HG02885 (cell line): ENCODE results near the gene METTL23.
A peak's percentile ranks its signal among the peaks of the same experiment; 100 is the strongest.
"Not testable (repeated sequence)": the region's sequence is repeated elsewhere in the genome, so short reads cannot be mapped to it uniquely, and the experiment has no call there.

Experiments used
- ATAC-seq: cut with Tn5 transposase; IDR thresholded peaks from one replicate; pipeline ENCODE4 v1.9.1; 2021; ENCODE audit warnings: mild to moderate bottlenecking; ENCODE audit not compliant: unreplicated experiment, poor library complexity

METTL23 gene

GRCh38 chr17:76710863-76711611 is 15.6 kb upstream of the METTL23 start, which contains the start of gene MXRA7:
Gene MXRA7 (minus strand): TSS chr17:76710965. CDS start chr17:76710946, 19 bp downstream.
- no peak for ATAC-seq

DNA sequence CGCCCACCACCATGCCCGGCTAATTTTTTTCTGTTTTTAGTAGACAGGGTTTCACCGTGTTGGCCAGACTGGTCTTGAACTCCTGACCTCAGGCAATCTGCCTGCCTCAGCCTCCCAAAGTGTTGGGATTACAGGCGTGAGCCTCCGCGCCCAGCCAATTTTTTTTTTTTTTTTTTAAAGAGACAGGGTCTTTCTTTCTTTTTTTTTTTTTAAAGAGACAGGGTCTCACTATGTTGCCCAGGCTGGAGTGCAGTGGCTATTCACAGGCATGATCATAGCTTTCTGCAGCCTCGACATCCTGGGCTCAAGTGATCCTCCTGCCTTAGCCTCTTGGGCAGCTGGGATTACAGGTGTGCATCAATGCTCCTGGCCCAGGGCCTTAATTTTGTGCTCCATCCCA is 14.3 kb upstream of the METTL23 start:
- ATAC-seq, result not testable (repeated sequence)

- no peak for ATAC-seq
These were observed 12.9 kb upstream of the METTL23 start for GRCh38 chr17:76713765-76714164.

DNA sequence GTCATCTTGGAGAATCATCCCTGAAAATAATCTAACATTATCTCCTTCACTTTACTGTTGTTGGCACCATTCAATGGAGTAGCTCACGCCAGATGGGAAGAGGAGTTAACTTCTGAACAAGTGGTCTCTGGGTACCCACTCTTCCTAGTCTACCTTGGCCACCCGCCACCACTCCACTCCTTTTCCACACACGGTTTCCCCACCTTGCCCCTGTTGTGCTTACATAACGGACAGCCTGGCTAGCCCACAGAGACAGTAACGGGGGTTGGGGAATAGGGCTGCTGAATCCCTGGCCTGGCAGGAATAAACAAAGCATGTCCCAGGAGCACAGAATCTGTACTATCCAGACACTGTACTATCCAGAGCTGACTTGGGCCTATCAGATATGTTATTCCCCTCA is 12.3 kb upstream of the METTL23 start:
- ATAC-seq, result no peak

GRCh38 chr17:76714822-76715495 is 11.7 kb upstream of the METTL23 start:
- no peak for ATAC-seq

GRCh38 chr17:76715496-76715830 is 11.2 kb upstream of the METTL23 start:
- no peak for ATAC-seq

DNA sequence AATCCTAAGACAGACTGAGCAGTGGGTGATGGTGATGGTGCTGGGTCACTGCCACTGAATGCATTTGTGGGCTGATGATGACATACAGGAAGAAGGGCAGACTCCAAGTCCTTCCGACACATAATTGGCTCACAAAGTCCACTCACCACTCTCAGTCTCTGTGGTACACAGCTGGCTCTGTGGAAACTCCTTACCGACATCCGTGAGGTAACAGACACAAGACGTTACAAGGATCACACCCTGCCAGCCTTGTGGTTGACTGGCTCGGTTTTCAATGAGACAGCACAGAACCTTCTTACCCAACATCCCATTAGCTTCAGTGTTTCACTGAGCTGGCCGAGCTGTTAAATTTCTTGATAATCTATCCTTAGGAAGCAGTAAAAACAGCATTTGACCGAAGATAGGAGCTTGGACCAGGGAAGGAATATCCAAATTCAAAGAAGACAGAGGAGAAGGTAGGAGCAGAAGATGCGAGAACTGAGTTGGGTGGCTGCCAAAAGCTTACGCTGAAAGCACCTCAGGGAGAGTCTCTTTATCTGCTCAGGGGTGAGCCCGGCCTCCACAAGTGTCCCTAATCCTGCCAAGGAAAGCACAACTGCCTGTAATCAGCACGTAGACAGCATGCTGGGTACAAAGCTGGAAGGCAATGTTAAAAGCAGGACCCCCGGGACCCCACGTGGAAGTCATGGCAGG is 10.3 kb upstream of the METTL23 start:
- ATAC-seq, result no peak

- no peak for ATAC-seq
These were observed 9.8 kb upstream of the METTL23 start for GRCh38 chr17:76716839-76717215.

DNA sequence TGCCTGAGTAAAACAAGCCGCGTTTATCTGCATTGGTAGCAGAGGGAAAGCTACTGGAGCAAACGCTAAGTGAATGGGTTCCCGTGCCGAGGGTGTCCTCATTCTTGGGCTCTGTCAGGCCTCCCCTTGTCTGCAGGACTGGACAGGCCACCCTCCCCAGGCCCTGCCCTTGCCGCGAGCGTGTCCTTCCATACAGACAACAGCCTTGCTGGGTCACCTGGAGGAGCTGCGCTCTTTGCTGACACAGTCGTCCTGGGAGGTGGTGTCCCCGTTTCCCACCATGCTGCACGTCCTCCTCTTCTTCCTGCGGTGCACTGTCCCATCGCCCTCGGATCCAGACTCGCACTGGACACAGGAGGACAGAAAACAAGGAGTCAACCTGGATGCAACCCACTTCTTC is 8.1 kb upstream of the METTL23 start:
- ATAC-seq, result no peak

DNA sequence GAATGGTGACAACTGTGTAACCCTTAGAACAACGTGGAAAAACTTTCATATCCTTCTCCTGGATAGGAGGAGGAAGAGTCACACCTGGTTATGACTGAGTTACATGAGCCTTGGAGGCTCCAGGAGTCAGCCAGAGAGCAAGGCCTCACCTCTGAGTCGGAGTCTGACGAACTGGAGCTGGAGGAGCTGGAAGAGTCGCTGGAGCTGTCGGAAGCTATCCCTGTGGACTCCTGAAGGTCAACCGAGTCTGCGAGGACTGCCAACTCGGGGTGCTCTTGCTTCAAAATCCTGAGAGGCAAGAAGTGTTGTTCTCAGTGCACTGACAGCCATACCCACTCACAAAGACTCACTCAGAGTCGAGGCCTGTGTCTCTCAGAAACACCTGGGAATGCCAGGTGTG is 6.4 kb upstream of the METTL23 start:
- no peak for ATAC-seq

GRCh38 chr17:76720941-76721340 is 5.7 kb upstream of the METTL23 start:
- no peak for ATAC-seq

GRCh38 chr17:76721463-76721862 is 5.2 kb upstream of the METTL23 start:
- ATAC-seq, result no peak

DNA sequence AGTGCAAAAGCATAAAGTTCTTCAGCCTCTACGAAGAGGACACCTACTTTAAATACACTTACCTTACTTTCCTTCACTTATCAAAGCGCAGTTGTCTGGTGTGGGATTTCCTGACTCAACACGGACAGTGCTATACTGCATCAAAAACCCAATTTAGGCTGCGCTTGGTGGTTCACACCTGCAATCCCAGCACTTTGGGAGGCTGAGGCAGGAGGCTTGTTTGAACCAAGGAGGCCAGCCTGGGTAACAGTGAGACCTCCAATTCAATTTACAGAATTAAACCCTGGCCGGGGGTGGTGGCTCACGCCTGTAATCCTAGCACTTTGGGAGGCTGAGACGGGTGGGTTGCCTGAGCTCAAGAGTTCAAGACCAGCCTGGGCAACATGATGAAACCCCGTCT is 4.4 kb upstream of the METTL23 start:
- ATAC-seq, result no peak

DNA sequence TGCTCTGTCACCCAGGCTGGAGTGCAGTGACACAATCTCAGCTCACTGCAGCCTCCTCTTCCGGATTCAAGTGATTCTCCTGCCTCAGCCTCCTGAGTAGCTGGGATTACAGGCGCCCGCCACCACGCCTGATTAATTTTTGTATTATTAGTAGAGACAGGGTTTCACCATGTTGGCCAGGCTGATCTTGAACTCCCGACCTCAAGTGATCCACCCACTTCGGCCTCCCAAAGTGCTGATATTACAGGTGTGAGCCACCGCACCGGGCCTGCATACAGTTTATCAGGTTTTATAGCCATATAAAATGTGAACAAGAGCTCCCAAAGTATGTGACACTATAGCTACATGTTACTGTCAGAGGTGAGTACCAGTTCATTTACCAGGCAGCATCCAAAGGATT is 3.7 kb upstream of the METTL23 start:
- not testable (repeated sequence) for ATAC-seq

GRCh38 chr17:76723812-76724211 is 2.8 kb upstream of the METTL23 start:
- no peak for ATAC-seq

DNA sequence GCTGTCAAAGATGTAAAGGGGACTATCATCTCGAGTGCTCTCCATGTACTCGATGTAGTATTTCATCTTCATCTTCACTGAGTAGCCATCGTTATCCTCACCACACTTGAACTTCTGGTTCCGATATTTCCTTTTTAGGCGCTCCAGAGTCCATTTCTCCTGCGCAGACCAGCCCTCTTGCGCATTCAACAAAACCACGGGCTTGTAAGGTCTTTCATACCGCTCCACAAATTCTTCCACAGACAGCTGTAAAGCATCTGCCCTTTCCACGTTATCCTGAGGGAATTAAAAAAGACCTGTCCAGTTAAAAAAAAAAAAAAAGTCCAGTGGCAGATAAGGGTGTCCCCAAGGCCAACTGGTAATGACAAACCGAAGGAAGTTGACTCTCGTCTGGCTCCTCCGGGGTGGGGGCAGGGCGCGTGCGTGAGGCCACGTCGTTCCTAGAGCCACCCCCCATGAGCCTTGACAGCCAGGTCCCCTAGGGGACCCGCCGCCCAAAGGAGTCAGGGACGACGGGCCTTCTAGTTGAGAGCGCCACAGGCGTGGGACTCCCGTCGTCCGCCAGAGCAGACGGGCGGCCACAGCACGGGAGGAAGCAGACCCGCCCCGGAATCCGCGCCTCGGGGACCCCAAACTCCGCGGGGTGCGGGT is 934 bp upstream of the METTL23 start:
- ATAC-seq, result peak; percentile 21

DNA sequence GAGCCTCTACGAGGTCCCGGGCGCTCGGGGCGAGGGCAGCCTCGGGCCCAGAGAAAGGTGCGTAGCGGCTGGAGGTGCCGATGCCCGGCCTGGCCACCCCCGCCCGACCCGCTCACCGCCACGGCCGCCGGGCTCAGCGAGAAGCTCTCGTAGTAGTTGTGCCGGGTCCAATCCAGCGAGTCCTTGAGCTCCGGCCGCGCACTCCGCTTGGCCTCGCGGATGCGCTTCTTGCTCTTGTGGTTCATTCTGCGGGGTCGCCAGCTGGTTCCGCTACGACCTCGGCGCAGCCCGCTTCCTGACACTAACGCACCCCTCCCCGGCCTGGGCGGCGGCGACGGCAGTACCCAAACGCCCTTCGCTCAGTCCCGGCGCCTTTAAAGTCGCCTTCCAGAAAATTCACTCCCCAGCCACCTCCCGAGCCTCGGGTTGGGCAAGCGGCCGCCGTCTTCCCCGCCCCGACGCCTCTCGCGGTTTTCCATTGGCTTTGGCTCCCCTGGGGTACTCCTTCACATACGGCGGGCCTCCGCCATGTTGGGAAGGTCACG is 336 bp upstream of the METTL23 start, which contains the start of gene JMJD6:
Gene JMJD6 (minus strand): TSS at position 376 of the 545 bp plus-strand sequence. CDS start 131 bp downstream, at position 245.
- ATAC-seq, result peak; percentile 79

DNA sequence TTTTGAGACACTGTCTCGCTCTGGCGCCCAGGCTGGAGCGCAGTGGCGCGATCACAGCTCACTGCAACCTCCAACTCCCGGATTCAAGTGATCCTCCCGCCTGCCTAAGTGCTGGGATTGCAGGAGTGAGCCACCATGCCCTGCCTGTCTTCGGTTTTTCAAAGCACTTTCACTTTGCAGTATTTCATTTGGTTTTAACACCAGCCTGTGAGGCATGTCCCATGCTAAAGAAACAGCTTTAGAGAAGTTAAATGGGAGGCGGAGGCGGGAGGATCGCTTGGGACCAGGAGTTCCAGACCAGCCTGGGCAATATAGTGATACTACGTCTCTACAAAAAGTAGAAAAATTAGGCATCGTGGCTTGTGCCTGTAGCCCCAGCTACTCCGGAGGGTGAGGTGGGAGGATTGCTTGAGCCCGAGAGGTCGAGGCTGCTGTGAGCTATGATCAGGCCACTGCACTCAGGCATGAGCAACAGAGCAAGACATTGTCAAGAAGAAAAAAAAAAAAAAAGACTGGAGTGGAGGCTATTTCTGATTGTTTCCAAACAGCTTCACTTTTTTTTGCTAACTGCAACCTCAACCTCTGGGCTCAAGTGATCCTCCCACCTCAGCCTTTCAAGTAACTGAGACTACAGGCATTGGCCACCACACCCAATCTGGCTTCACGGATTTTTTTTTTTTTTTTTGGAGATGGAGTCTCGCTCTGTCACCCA is 1.3 kb downstream of the METTL23 start:
- ATAC-seq, result no peak

GRCh38 chr17:76731800-76732733 is 5.4 kb downstream of the METTL23 start:
- not testable (repeated sequence) for ATAC-seq
